Activated CD4-positive, alpha-beta T cell treated with anti-CD3 and anti-CD28 coated beads for 1 hour (primary cell): ENCODE measurements around the gene ARRB2.
"Not testable (repeated sequence)": the region's sequence is repeated elsewhere in the genome, so short reads cannot be mapped to it uniquely, and the experiment has no call there.

ENCODE experiments used
- DNase-seq: peaks from one replicate; pipeline ENCODE4 v3.0.0-alpha.2; 2020

ARRB2 gene

DNA sequence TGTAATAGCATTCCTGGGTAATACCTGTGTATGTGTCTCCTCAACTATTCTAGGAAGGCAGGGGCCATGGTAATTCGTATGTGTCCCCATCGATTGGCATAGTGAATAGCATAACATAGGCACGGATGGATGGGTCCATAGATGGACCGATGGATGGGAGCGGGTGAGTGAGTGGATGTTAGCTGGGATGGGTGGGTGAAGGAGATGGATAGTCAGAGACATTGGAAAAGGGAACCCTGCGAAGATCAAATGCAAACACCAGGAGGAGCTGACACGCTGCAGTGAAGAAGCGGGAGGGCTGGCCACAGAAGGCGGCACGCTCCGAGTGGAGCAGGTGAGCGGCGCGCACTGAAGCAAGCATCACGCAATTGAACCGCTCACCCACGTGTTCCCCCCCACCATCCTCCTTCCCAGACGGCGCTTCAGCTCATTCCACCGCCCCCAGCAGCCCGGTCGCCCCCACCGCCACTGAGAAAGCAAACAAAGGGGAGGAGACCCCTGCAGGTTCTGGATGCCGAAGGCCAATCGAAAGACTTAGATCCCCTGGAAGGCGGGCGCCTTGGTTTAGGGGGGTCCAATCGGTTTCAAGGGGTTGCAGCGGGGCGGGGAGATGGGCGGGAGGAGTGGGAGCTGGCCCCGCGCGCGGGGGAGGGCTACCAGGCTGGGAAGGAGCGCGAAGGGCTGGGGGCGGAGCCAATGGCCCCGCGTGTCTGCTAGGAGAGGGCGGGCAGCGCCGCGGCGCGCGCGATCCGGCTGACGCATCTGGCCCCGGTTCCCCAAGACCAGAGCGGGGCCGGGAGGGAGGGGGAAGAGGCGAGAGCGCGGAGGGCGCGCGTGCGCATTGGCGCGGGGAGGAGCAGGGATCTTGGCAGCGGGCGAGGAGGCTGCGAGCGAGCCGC, at the start of gene ARRB2:
Gene ARRB2 (plus strand): TSS at position 839 of the 899 bp plus-strand sequence. CDS start 90 bp downstream, outside the sequence.
- DNase-seq, result peak; percentile 98

DNA sequence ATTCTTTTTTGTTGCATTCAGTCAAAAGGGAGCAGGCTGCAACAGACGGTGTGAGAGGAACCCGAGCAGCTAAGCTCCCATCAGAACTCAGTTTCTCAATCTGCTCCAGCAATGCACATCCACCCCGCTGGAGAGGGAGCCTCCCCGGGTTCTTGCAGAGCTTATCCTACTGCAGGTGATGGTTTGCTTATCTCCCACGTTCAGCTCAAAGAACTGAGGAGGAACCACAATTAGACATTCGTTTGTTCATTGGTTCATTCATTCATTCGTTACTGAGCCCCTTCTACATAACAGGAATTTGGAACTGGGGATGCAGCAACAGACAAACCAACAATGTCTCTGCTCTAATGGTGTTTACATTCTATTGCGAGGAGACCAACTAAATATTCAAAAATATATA, 46.7 kb upstream of the ARRB2 start:
- no peak for DNase-seq

GRCh38 chr17:4664230-4664629, 46.2 kb upstream of the ARRB2 start:
- DNase-seq, result no peak

DNA sequence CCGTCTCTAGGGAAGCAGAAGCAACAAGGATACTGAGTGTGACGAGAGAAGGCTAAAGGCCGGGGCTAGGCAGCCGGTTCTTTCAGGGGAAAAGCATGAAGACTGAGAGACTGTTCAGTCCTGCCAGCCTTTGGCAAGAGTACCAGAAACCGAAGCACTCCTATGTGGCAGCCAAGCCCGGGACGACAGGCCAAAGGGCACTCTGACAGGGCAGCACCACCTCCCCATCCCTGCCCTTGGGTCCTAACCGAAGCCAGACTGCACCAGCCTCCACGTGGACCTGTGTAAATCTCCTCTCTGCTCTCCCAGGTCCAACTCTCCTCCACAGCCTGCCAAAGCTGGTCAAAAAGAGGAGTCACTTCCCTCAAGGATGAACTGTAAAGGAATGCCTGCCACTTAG, 45.4 kb upstream of the ARRB2 start:
- no peak for DNase-seq

GRCh38 chr17:4666296-4666695, 44.1 kb upstream of the ARRB2 start:
- DNase-seq, result no peak

GRCh38 chr17:4667166-4667565, 43.3 kb upstream of the ARRB2 start:
- DNase-seq, result no peak

DNA sequence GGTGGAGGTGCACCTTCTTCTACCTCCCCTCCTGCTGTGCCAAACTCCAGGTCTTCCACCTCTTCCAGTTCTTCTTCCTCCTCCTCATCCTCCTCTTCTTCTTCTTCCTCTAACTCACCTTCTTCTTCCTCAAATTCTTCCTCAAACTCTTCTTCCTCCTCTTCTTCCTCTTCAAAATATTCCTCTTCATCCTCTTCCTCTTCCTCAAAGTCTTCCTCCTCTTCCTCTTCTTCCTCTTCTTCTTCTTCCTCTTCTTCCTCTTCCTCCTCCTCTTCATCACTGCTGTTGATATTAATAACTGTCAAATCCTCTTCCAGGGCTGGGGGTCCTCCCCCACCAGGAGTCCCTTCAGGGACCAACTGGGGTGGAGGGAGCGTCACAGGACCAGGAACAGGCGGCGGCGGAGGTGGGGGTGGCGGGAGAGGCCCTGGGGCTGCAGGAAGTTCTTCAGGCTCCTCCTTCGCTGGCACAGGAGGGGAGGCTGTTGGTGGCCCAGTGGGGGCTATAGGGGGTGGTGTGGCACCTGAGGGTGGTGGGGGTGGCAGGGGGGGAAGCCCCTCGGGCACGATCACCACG, 38.3 kb upstream of the ARRB2 start:
- DNase-seq, result no peak

DNA sequence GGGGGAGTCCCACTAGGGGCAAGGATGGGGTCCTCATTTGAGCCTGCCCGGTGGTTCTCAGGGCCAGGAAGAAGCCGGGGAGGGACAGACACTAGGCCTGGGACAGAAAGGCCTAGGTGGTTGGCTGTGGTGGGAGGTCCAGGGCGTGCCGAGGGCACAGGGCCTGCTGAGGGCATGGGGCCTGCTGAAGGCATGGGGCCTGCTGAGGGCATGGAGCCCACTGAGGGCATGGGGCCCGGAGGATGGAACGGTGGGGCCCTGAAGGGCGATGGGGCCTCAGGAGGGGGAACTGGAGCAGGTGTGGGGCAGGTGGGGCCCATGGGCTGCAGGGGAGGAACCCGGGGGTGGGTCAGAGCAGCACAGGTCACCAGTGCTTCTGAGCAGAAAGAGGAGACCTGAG, 37.7 kb upstream of the ARRB2 start:
- DNase-seq, result no peak

DNA sequence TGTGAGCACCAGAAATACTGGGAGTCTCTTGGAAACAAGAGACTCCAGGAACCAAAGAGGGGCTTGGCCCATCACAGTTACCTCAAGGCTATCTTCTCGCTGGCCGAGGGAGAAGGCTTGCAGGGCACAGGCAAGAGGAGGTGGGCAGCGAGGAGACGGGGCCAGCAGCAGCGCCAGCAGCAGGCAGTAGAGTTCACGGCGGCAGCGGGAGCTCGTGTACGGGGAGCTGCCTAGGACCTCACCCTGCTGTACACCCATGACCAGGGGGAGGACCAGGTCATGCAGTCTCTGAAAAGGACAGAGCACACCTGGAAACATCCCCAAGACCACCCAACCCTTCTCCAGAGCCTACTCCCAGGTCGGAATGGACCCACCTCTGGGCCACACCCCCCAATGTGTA, 37.3 kb upstream of the ARRB2 start:
- no peak for DNase-seq

DNA sequence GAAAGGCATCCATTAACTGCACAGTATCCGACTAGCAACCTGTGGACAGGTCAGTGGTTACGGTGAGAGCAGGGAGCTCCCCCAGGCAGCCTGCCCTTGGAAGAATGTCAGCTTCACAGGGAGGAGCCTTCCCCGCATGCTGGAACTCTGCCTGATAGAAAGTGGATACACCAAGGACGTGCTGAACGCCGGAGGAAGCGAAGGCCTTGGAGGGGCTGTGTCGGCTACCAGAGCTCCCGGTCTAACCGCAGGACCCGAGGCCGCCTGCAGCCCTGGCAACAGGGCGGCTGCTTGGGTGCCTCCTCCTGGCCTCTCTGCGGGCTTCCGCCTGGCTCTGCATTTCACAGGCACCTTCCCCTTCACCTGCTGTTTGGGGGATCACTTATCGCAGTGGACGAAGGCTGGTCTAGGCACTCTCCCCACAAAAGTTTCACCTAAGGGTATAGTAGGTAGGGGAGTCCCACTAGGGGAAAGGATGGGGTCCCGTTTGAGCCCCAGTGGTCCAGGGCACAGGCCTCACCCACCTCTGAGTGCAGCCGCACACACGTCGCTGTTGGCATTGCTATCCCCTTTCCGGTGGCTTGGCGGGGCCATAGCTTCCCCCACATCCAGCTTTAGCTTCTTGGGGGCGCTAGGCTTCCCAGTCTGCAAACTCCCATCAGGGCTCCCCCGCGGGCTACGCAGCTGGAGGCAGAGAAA, 36.3 kb upstream of the ARRB2 start:
- no peak for DNase-seq

GRCh38 chr17:4674685-4674998, 35.8 kb upstream of the ARRB2 start:
- no peak for DNase-seq

- no peak for DNase-seq
These were observed 34.6 kb upstream of the ARRB2 start for GRCh38 chr17:4675791-4676190.

- DNase-seq, result no peak
These were observed 33.6 kb upstream of the ARRB2 start for GRCh38 chr17:4676791-4677190.

DNA sequence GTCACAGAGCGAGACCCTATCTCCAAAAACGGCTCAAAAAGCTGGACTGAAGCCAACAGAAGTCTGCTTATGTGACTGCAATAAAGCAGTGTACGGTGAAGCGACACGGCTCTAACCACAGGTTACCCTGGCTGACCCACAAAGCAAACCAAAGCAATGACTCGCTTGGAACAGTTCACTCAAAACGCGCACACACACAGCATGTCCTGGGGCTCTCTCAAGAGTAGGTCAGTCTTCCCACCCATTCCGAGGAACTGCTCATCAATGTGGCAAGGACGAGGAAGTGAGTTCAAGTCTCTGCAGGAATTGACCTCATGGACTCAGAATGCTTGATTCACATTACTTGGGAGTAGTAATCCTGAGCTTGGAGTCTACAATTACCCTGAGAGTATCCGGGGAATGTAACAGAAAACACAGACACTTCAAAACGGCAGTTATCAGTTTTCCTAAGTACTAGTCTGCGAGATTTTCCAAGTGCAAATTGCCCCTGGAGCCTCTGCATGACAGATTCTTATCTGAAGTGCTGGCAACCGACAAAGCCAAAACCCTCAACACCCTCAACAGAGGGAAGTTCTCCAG, 31.9 kb upstream of the ARRB2 start:
- DNase-seq, result no peak

DNA sequence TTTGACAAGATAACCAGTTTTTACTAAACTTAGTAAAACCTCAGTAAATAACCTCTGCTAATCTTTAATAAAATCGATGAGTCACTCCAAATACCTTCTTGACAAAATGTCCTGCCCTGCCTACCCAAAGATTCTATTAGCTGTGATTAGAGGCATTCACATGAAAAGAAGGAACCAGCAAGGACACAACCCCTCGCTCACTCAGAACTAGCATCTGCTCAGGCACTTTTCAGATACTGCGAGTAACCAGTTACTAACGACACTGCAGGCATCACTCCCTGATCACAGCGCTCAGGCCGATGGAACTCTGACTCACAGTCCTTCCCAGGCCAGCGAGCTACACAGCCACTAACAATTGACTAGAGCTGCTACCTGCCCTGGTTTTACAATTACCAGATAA, 30.8 kb upstream of the ARRB2 start:
- no peak for DNase-seq

DNA sequence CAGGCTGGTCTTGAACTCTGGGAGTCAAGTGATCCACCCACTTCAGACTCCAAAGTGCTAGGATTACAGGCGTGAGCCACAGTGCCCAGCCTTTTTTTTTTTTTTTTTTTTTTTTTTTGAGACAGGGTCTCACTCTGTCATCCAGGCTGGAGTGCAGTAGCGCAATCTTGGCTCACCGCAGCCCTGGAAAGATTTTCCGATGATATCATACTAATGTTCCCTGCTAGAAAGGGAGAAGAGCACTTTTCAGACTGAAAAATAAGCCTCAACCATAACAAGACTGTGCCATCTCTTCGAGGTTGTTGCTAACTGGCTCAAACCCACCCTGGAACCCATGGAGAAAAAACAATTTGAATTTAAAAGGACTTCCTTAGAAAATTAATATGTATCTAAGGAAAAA, 26.7 kb upstream of the ARRB2 start:
- DNase-seq, result not testable (repeated sequence)

DNA sequence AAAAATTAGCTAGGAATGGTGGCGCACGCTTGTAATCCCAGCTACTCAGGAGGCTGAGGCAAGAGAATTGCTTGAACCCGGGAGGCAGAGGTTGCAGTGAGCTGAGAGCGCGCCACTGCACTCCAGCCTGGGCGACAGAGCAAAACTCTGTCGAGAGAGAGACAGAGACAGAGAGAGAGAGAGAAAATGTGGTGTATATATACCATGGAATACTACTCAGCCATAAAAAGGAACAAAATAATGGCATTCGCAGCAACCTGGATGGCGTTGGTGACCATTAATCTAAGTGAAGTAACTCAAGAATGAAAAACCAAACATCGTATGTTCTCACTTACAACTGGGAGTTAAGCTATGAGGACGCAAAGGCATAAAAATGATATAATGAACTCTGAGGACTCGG, 20.6 kb upstream of the ARRB2 start:
- DNase-seq, result not testable (repeated sequence)

- DNase-seq, result no peak
These were observed 19.7 kb upstream of the ARRB2 start for GRCh38 chr17:4690745-4691144.

DNA sequence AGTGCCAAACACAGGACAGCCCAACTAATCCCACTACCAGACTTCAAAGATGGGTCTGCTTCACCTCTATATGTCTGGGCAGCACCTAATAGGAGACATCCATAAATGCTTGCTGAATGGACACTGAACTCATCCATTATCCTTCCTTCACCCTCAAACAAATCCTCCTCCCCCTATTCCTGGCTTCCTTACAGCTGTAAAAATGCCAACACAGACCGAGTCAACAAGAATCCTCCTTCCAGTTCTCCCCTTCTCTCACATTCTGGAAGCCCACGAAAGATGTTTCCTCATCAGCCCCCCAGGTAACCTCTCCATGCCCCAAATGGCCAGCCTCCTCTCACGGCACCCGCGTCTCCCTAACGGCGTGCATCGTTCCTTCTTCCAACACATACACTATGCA, 18.7 kb upstream of the ARRB2 start:
- DNase-seq, result no peak

- DNase-seq, result no peak
These were observed 17.0 kb upstream of the ARRB2 start for GRCh38 chr17:4693416-4693815.

DNA sequence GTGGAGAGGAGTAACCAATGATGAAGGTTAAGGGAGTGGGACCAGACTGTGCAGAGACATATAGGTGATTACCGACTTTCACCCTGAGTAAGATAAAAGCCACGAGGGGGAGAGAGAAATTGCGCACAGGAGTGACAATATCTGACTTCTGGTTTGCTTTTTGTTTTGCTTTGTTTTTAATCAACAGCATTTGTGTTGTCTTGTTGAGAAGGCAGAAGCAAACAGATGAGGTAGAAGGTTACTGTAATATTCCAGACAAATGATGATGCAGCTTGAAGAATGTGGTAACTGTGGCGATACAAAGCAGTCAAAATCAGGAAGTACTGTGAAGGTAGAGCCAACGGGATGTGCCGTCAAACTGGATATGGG, 14.0 kb upstream of the ARRB2 start:
- DNase-seq, result no peak

- not testable (repeated sequence) for DNase-seq
These were observed 10.9 kb upstream of the ARRB2 start for GRCh38 chr17:4699401-4700056.

GRCh38 chr17:4701116-4701515, 9.3 kb upstream of the ARRB2 start:
- no peak for DNase-seq
